Amniotic stem cell (primary cell): ENCODE measurements around the gene GABRG3.

Source experiments
- DNase-seq: peaks from one replicate; lab custom pipeline; 2025; lab: John Stamatoyannopoulos, UW

GABRG3 gene

DNA sequence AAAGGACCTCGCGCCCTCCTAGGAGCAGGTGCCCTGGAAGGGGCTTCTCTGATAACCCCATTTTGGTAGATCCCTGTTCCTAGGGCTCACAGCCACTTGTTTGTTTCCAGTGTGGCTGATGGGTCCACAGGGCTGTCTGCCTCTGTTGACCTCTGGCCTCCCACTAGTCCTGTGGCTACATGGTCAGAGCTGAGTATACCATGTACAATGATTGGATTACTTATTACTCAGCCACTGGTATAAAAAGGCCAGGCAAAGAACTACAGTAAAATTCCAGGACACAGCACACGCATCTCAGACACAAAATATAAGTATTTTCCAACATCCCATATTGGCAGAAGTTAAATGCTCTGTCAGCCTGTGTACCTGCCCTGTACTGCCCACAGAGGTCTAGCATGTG lies 277.3 kb downstream of the GABRG3 start:
- DNase-seq, result no peak

DNA sequence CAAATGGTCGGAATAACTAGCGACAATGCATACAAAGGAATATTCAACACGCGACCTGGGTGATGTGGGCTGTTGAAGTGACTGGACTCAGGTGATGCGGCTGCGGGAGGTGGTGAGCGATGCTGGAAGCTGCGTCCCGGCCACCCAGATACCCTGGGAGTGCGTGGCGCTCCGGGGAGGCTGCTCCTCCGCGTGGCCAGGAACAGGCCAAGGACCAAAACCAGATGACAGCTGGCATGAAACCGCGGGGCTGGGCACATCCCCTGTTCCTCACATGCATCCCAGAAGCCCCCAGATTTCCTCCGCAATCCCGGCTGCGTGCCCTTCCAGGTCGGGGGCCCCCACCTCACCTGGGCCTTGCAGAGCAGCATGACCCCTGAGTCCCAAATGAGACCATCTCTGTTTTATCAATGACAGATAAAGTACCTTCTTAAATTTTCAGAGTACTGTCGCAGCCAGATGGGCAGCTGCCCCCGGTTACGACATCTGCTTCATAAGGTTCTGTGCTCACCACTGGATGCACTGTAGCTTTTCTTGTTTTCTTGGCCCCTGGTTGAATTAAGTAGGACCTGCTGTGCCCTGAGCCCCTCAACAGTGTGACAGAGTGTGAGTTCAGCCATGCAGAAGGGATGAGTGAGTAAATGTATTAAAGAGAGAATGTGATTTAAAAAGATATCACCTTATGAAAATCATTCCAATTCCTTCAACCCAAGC lies 278.2 kb downstream of the GABRG3 start:
- DNase-seq, result no peak

DNA sequence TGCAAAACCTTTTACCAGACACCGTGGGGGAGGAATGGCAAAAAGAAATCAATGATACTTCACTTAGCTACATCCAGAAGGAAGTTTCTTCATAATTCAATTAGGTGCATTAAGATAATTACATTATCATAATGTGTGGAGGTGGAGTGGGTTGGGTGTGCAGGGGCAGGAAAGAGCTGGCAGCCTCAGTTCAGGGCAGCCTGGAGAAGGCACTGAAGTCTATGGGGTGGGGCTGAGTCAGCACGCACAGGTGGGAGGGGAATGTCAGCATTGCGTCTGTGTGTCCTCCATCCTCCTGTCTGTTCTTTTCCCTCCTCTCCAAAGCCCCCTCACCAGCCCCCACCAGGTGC lies 278.8 kb downstream of the GABRG3 start:
- DNase-seq, result no peak

DNA sequence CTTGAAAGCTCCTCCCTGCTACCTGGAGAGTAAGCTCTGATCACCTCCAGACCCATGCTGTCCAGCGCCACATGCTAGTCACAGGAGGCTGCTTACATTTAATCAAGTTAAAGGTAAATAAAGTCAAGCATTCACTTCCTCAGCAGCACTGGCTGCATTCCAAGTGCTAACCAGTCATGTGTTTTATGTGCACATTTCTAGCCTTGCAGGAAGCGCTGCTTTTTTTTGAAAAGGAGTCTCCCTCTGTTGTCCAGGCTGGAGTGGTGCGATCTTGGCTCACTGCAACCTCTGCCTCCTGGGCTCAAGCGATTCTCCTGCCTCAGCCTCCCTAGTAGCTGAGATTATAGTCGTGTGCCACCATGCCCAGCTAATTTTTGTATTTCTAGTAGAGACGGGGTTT lies 279.2 kb downstream of the GABRG3 start:
- no peak for DNase-seq

DNA sequence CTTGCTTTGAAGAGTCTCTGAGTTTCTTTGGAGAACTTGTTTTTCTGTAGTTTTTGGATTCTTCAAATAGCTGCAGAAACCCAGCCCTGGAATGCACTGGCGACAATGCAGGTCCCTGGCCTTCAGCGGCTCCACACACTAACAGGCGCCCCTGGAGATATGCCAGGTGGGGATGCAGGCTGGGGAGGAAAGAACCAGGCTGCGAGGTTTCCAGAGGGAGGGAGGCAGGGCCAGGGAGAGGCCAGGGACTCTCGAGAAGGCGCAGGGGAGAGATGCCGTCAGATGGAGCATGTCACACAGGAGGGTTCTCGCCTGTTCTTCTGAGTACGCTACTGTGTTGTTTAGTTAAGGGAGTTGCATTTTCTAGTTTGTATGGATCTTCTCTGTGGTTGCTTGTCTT lies 283.1 kb downstream of the GABRG3 start:
- DNase-seq, result no peak

DNA sequence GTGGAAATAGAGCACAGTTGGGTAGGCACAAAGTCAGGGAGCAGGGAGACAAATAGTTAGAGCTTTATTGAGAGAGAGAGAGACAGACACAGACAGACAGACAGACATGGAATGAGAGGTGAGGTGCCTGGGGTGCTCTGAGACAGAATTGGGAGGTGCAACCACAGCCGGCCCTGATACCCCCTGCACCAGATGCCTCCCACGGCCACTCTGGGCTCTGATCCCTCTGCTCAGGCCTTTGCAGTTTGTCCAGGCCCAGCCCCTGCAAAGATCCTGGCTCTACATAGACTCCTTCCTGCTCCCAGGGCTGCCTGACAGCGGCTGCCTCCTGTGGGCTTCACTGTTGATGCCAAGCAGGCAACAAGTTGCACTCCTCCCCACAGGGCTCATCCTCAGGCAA lies 283.8 kb downstream of the GABRG3 start:
- DNase-seq, result no peak

DNA sequence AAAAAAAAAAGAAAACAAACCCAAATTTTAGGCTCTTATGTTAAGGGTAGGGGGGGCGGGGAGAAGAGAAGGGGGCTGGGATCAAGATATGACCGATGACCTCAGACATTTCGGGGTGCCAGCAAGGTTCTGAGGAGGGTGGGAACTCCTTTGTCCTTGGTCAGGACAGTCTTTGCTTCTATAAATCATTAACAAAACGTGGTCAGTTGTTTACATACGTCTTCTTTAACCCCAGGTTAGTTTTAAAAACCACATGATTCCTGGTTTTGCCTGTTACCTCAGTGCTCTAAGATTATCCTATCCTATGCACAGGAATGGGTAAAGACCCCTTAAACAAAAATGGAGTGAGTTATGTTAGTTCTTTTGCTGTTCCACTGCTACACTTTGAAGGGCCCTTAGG lies 285.5 kb downstream of the GABRG3 start:
- no peak for DNase-seq

DNA sequence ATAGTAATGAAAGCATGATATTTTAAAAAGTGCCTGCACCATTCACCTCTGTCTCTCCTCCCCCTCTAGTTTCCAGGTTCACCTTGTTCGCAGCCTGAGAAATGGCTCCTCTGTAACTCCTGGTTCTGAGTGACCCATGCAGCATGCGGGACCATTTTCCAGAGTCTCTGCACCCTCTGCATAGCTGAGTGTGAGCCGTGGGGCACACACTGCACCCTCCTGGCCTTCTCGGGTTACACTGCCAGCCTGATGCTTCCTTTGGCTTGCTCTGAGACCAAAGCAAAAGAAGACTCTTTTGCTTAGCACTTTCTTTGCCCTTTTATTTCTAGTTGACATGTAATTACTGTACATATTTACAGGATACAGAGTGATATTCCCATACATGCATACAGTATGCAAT lies 287.3 kb downstream of the GABRG3 start:
- no peak for DNase-seq

DNA sequence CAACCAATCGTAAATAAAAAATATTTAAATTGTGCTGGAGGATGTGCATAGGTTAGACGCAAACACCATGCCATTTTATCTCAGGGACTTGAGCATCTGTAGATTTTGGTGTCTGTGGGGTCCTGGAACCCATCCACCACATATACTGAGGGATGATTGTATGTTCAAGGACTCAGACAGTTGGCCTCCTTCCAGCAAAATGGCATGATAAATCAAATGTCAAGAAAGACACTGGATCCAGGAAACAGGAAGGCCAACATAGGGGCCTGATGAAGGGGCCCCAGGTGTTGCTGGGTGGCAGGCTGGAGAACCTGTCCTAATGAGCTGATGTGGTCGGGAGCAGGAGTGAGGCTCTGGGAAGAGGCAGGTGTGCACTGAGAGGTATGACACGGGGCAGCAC lies 289.5 kb downstream of the GABRG3 start:
- no peak for DNase-seq

DNA sequence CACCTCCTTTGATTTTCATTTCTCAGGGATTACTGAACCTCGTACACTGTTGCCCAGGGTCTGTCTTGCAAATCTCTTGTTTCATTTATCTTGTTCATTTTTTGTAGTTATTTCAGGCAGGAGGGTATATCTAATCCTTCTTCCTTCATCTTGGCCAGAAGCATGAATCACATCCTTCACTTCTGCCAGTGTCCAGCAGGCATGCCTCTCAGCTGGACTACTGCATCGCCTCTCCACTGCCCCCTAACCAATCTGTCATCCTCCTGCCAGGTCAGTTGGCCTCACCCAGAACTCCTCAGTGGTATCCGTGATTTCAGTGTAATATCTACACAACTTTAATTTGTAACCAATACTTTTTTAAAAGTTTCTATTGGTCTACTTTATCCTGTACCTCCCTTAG lies 297.9 kb downstream of the GABRG3 start:
- no peak for DNase-seq

DNA sequence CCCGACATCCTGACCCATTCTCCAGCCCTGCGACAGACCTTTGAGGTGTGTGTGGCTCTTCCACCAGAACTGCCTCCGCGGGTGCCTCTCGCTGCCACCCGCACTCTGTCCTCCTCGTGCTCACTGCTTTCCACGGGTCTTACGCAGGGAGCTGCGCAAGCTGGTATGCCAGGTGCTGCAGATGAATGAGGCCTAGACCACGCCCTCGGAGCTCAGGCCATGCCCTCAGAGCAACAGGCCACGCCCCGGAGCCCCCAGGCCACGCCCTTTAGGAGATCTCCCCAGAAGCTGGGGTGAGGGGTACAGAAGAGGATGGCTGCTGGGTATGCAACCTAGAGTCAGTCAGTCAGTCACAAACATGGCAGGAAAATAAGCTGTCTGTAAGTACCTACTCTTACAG lies 300.3 kb downstream of the GABRG3 start:
- DNase-seq, result no peak

DNA sequence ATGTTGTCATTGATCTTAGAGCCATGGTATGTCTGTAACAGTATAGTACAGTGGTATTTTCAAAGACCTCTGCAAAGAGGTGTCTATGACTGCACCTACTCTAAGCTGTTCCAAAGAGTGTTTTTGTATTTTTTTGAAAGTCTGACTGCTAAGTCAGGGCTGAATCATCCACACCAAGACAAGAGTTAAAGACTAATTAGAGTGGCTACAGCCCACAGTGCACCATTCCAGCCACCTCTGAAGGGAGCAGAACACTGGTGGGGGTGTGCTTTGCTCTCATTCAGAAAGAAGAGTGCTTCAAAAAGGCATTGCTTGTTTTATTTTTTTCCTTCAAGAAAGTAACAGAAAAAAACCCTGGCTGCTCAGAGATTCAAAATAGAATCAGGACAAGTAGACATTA lies 301.4 kb downstream of the GABRG3 start:
- no peak for DNase-seq

DNA sequence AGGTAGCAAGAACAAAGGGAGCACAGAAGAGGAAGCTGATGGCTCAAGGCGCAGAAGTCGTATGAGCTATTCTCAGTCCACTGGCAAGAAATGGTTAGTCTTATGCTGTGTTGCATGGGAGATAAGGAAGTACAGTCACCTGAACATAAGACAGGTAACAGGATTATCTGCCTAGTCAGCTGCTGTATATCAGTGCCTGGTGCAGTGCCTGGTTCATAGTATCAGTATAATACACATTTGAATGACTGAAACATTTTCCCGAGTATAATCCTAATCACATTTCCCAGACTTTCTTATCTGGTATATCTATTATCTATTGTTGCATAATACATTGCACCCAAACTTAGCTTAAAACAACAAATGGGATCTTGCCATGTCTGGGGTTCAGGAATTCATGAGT lies 302.5 kb downstream of the GABRG3 start:
- DNase-seq, result no peak

DNA sequence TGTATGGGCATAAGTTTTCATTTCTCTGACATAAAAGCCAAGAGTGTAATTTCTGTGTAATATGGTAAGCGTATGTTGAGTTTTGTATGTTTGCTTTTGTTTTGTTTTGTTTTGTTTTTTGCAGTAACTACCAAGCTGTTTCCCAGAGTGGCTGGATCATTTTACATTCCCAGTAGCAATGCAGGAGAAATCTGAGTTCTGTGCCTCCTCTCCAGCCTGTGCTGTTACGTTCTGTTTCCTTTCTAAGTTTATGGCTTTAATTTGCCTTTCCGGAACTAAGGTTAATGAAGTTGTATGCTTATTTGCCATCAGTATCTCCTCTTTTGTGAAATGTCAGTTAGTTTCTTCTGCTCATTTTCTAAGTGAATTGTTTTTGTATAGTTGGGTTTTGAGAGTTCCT lies 307.8 kb downstream of the GABRG3 start:
- DNase-seq, result no peak

DNA sequence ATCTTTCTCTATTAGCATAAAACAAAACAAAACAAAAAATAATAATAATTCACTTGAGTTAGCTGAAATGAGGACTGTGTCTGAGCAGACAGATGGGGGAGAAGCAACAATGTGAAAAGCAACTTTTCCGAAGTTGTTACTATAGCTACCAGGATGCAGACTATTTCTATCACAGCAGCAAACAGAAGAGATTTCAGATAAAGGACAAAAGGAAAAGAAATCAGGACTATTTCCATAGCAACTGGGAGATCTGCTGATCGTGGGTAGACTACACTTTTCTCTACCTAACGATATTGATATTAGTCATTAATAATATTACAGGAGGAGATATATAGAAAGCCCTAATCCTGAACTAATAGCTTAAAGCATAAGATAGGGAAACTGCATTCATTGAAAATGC lies 321.7 kb downstream of the GABRG3 start:
- no peak for DNase-seq

DNA sequence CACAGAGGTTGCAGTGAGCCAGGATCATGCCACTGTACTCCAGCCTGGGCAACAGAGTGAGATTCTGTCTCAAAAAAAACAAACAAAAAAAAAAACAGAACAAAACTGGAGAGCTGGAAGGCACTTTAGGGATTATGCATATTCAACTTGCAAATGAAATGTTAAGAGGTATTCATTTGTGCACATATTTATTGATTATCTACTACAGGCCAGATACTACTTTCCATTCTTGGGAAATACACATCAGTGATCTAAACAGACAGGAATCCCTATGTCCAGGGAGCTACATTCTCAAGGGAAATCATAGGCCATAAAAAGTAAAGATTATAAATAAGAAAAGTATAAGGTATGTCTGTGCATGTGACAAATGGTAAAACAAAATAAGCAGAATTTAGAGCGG lies 322.6 kb downstream of the GABRG3 start:
- no peak for DNase-seq

DNA sequence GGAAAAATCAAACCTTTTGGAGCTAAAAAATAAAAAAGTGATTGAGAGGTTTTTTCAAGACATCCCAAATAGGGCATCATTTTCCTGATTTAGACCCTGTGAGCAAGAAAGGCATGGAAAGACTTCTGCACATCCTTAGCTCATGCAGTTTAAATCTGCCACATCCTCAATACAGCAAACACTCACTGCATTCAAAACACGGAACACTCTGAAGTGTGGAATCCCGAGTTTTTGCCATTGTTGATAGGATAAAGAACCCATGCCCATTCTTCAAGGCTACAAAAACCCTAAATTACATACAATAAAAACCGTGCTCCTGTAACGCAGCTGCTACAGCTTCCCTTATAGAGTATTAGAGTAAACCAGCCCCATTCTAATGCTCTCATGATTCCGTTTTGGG lies 346.8 kb downstream of the GABRG3 start:
- no peak for DNase-seq

DNA sequence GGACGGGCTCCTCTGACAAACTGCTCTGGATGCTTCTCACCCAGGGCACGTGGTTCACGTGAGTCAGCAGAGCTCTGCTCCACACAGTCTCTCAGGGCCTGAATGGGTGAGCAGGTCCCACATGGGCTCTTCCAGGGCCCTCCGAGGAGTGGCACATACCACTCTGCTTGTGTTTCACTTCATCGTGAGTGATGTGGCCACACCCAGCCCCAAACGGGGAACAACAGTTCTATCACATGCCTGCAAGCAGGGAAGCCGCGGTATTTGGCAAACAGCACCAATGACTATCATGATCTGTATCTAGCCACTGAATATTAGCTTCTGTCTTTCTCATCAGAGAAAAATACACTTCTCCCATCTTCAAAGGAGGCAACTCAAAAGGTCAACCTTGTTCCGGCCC lies 352.8 kb downstream of the GABRG3 start:
- DNase-seq, result no peak

DNA sequence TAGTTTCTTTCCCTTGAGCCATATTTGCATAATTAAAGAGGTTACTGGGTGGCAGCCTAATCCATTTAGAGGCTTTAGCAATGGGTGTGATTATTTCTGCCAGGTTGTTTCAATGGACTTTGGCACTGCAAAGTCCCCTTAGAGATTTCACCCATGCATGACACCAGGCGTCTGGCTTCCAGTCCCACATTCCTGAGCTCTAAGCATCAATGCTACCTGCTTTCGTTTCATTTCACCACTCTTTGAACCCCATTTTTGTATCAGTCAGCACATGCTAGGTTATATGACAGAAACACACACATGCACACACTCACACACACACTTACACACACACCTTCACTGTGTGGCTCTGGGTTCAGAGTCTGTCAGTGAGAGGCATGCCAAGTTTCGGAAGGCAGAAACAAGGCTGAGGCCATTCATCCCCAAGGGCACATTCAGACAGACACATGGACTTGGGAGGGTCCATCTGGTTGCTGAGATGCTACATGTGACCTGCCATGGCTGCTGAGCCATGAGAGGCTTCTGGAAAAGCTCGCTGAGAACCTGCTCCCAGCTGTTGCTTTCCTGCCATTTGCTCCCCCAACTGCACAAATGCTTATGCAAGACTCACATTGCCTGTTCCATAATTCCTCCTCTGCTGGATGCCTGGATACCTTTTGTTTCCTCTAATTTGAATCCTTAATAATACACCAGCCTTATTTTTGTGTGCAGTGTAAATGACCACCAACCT lies 354.1 kb downstream of the GABRG3 start:
- DNase-seq, result no peak

DNA sequence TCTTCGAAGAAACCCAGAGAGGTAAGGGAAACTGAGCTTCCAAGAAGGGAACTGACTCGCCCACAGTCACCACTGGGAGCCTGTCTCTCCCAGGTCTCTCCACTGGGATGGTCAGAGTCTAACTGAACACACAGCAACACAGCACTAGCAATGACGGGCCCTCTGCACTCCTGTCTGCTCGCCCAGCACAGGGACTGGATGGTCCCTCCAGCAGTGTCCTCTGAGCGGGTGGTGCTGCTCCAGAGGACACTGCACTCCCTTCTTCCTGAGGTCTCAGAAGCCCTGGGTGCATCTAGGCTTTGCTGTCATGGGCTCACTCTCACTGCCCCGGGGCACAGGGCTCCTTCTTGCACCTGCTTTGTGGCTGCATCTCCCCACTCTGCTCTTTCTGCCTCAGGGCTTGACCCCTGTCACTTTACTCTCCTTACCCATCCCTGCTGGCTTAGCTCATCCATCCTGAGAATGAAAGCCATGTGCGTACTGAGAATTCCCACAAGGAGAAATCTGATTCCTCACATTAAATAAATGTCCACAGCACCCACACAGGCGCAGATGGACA lies 356.6 kb downstream of the GABRG3 start:
- no peak for DNase-seq

DNA sequence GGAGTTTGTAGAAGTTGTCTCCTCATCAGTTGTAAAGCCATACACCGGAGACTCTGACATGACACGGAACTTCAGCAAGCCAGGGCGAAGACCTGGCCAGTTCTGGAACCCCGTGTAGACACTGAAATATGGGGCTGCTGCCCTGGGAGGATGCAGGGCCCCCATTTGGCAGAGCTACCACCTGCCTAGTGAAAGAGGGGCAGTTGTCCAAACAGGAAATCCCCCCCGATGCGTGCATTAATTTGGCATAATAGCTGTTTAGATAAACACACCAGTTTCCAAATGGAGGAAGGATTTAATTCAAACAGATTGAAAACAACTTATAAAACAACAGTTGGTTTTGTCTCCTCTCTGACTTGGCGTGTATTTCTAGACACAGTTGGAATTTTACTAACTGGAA lies 357.2 kb downstream of the GABRG3 start:
- no peak for DNase-seq

DNA sequence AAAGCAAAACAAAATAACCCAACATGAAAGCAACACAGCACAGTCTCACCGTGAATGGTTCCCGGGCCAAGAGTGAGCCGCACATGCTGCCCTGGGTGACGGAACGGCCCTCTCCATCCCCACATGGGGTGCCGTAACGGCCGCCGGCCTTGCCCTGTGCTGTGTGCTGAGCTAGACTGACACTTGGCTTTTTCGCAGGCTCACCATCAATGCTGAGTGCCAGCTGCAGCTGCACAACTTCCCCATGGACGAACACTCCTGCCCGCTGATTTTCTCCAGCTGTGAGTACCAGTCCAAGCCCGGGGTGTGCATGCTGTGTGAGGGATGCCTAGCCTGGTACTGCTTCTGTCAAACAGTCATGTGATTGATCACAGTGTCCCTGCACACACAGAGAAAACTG lies 357.6 kb downstream of the GABRG3 start:
- no peak for DNase-seq

DNA sequence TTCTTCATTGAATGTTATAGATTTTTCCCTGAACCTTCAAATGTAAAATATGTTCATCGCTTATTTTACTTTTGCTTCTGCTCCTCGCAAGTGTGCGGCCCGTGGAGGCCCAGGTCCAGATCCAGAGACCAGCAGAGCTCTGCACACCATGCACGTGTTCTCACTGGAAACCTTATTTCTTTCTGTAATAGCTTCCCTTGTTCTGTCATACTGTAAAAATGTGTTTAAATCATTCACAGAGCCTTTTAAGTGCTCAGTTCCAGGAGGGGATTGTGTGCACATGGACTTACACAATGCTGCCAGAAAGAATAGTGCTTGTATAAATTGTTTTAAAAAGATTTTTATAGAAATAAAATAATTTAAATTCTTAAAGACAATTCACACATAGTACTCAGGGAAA lies 359.3 kb downstream of the GABRG3 start:
- no peak for DNase-seq

DNA sequence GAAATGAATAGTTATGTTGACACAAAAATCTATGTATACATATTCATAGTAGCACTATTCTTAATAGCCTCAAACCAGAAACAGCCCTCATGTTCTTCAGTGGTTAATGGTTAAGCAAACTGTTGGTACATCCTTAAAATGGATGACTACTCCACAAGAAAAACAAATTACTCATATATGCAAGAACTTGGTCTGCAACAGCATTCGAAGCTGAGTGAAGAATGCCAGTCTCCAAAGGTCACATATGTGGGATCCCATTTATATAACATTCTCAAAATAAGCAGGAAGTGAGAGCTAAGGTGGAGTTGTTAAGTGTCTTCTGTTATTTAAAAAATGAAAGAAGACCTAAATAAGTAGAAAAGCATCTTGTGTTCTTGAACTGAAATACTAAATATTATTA lies 365.7 kb downstream of the GABRG3 start:
- DNase-seq, result no peak
